Activated CD8-positive, alpha-beta T cell treated with anti-CD3 and anti-CD28 coated beads for 36 hours (primary cell): ENCODE data around the gene PSME3. TPM values are rescaled to one million over a fixed set of nuclear protein-coding genes. Genes with fewer than 3 reads are reported as not detected.

Source experiments
- ATAC-seq: fragments of 200-7000 bp; cut with Tn5 transposase; one replicate; pipeline ENCODE4 v1.10.0; 2021; ENCODE audit warnings: mild to moderate bottlenecking, moderate library complexity
- CTCF ChIA-PET: fragments of 350-600 bp; sonication (Branson Sonifier 250); formaldehyde crosslinking; loops from one replicate; lab custom pipeline; 2021; ENCODE audit warnings: antibody characterized with exemption; lab: Charles Lee
- POLR2A ChIA-PET: fragments of 350-600 bp; sonication (Branson Sonifier 250); formaldehyde crosslinking; loops from one replicate; lab custom pipeline; 2021; ENCODE audit warnings: antibody characterized with exemption; lab: Charles Lee
- DNase-seq: peaks from one replicate; pipeline ENCODE4 v3.0.0-alpha.2; 2020
- H3K27ac Mint-ChIP-seq: one replicate; pipeline ENCODE4 v1.8.0; 2021; ENCODE audit warnings: mild to moderate bottlenecking, mixed read lengths
- H3K27me3 Mint-ChIP-seq: one replicate; pipeline ENCODE4 v1.8.0; 2021; ENCODE audit warnings: mixed read lengths
- H3K36me3 Mint-ChIP-seq: one replicate; pipeline ENCODE4 v1.8.0; 2021; ENCODE audit warnings: low read depth, mixed read lengths
- H3K4me1 Mint-ChIP-seq: one replicate; pipeline ENCODE4 v1.8.0; 2021; ENCODE audit warnings: low read depth, mixed read lengths
- H3K4me3 Mint-ChIP-seq: one replicate; pipeline ENCODE4 v1.8.0; 2021; ENCODE audit warnings: mild to moderate bottlenecking, moderate library complexity, mixed read lengths
- H3K9me3 Mint-ChIP-seq: one replicate; pipeline ENCODE4 v1.8.0; 2021; ENCODE audit warnings: mixed read lengths
- intact Hi-C: fragments of 100-400 bp; cut with micrococcal nuclease; formaldehyde crosslinking; loops from one replicate; pipeline ENCODE4 v1.10.0; 2022
- microRNA-seq: library from miRNA; unstranded; fragments of <30 nt; microRNA quantifications from one replicate; pipeline ENCODE4 v1.2.0, GENCODE V29; 2022; ENCODE audit warnings: borderline microRNAs expressed, borderline replicate concordance
- total RNA-seq, 2 experiments: library from RNA; stranded (reverse); gene quantifications; one replicate each; pipeline ENCODE4 v1.2.3, GENCODE V29; 2021
- TF ChIP-seq, protein P1 (sequence below): fragments of 200-600 bp; IDR thresholded peaks from one replicate; pipeline ENCODE4 v1.8.0; 2022; ENCODE audit warnings: antibody characterized with exemption, mild to moderate bottlenecking

Gene PSME3
- total RNA-seq, 2 experiments from 2014 or later, result 124 to 132 TPM

DNA sequence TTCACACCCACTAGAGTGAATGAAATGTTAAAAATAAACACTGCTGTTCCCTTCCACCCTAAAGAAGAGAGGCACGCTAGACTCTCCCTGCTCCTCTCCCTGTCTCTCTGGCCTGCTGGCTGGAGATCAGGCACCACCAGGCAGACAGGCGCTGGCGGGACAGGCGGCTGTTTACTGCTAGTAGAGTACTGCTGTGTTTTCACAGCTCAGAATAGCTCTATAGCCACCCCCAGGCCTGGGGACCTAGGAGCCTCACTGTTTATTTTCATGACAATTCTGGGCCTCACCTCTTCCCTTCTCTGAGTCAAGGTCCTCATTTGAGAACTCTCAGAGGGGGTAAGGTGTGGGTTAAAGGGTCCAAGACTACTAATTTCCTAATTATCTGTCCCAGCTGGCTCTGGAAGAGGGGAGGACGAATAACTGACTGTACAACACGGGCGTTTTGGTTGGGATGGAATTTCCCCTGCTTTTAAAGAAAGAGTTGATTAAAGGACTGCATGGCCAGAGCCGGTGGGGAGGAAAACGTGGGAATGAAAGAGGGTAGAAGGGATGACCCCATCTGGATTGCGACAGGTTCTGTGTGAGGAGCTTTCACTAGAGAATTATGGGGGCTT, 58.4 kb downstream of the PSME3 start:
- H3K36me3 Mint-ChIP-seq, result no peaks in the 10 kb centered on the region
- ChIA-PET CTCF (no interaction called here), POLR2A (no interaction called here)
- peaks cover 12% of the 10 kb centered on the region for H3K27me3 Mint-ChIP-seq
- H3K27ac Mint-ChIP-seq, result no peak overlapping the region
- intact Hi-C loops, result no loop called here
- DNase-seq (no peak), ATAC-seq (no peak)
- no peaks in the 10 kb centered on the region for H3K9me3 Mint-ChIP-seq
- no peak overlapping the region for H3K4me3 Mint-ChIP-seq
- H3K4me1 Mint-ChIP-seq, result no peaks in the 10 kb centered on the region
- TF ChIP-seq, protein P1, sequence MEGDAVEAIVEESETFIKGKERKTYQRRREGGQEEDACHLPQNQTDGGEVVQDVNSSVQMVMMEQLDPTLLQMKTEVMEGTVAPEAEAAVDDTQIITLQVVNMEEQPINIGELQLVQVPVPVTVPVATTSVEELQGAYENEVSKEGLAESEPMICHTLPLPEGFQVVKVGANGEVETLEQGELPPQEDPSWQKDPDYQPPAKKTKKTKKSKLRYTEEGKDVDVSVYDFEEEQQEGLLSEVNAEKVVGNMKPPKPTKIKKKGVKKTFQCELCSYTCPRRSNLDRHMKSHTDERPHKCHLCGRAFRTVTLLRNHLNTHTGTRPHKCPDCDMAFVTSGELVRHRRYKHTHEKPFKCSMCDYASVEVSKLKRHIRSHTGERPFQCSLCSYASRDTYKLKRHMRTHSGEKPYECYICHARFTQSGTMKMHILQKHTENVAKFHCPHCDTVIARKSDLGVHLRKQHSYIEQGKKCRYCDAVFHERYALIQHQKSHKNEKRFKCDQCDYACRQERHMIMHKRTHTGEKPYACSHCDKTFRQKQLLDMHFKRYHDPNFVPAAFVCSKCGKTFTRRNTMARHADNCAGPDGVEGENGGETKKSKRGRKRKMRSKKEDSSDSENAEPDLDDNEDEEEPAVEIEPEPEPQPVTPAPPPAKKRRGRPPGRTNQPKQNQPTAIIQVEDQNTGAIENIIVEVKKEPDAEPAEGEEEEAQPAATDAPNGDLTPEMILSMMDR, result no peak

DNA sequence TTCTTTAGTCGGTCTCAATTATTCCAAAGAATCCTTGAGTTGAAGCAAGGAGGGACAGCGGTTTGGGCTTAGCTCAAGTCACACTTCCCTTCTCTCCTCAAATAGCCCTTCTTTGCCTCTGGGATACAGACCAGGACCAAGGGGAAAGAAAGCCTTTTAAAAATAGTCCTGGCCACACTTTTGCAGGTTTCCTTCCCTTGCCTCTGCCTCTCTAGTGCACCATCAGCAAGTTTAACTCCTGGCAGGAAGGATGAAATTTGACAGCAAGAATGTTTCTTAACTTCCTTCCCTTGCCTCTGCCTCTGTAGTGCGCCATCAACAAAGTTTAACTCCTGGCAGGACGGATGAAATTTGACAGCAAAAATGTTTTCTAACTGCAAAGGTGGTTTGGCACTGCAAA, 60.2 kb downstream of the PSME3 start:
- H3K27me3 Mint-ChIP-seq, result peaks cover 14% of the 10 kb centered on the region
- ChIA-PET POLR2A (no interaction called here), CTCF (no interaction called here)
- intact Hi-C loops, result no loop called here
- H3K27ac Mint-ChIP-seq, result no peak overlapping the region
- no peaks in the 10 kb centered on the region for H3K4me1 Mint-ChIP-seq
- no peaks in the 10 kb centered on the region for H3K36me3 Mint-ChIP-seq
- H3K9me3 Mint-ChIP-seq, result no peaks in the 10 kb centered on the region
- no peak for ATAC-seq
- TF ChIP-seq, protein P1, result no peak
- no peak overlapping the region for H3K4me3 Mint-ChIP-seq
- DNase-seq, result no peak

Small RNA genes within 50 kb of the gene (microRNA-seq; reads per million reads assigned to microRNA genes)
- 0.91 reads per million for gene MIR6781

Other genes starting within 250 kb of the PSME3 start
- gene RETREG3, start 224.0 kb upstream of the PSME3 start, total RNA-seq, result 10 to 100 TPM; 25.0 to 28.2 TPM
- 10 to 100 TPM; 79.5 to 82.4 TPM for gene TUBG1, start 223.7 kb upstream of the PSME3 start, total RNA-seq
- gene TUBG2, start 174.1 kb upstream of the PSME3 start, total RNA-seq, result 1 to 10 TPM; 7.5 TPM
- under 1 TPM; 0.29 to 0.65 TPM for gene PLEKHH3, start 156.4 kb upstream of the PSME3 start, total RNA-seq
- not detected for gene CCR10, start 151.6 kb upstream of the PSME3 start, total RNA-seq
- under 1 TPM; 0.13 to 0.25 TPM for gene CNTNAP1, start 150.9 kb upstream of the PSME3 start, total RNA-seq
- gene EZH1, start 88.4 kb upstream of the PSME3 start, total RNA-seq, result 10 to 100 TPM; 23.1 to 25.5 TPM
- not detected for gene RAMP2, start 72.2 kb upstream of the PSME3 start, total RNA-seq
- gene VPS25, start 59.9 kb upstream of the PSME3 start, total RNA-seq, result 10 to 100 TPM; 63.4 to 67.2 TPM
- under 1 TPM; 0.65 to 0.72 TPM for gene WNK4, start 52.8 kb upstream of the PSME3 start, total RNA-seq
- gene COA3, start 34.7 kb upstream of the PSME3 start, total RNA-seq, result 10 to 100 TPM; 24.9 to 27.9 TPM
- gene CNTD1, start 34.5 kb upstream of the PSME3 start, total RNA-seq, result under 1 TPM in 1 of 2 experiments, not detected in 1; 0.23 TPM
- 10 to 100 TPM; 72.0 to 74.1 TPM for gene BECN1, start 9.1 kb upstream of the PSME3 start, total RNA-seq
- 1 to 10 TPM; 3.0 to 3.3 TPM for gene AOC2, start 11.2 kb downstream of the PSME3 start, total RNA-seq
- gene AOC3, start 17.8 kb downstream of the PSME3 start, total RNA-seq, result 1 to 10 TPM; 2.0 to 2.9 TPM
- not detected for gene G6PC1, start 67.4 kb downstream of the PSME3 start, total RNA-seq
- 10 to 100 TPM; 54.3 to 57.5 TPM for gene AARSD1, start 131.1 kb downstream of the PSME3 start, total RNA-seq
- 1 to 10 TPM; 2.2 to 2.8 TPM for gene PTGES3L, start 146.7 kb downstream of the PSME3 start, total RNA-seq
- 10 to 100 TPM; 16.1 to 17.0 TPM for gene RUNDC1, start 147.2 kb downstream of the PSME3 start, total RNA-seq
- 1,000 to 10,000 TPM; 1,640 to 1,647 TPM for gene RPL27, start 165.0 kb downstream of the PSME3 start, total RNA-seq
- gene IFI35, start 173.4 kb downstream of the PSME3 start, total RNA-seq, result 10 to 100 TPM; 33.4 to 35.8 TPM
- gene VAT1, start 189.0 kb downstream of the PSME3 start, total RNA-seq, result 10 to 100 TPM; 35.9 to 39.4 TPM
- gene RND2, start 191.8 kb downstream of the PSME3 start, total RNA-seq, result not detected